Heart right ventricle (tissue), 16 donors: ENCODE data around the gene PPFIBP1. TPM values are rescaled to one million over a fixed set of nuclear protein-coding genes. Genes with fewer than 3 reads are reported as not detected.

Experiments used
- ATAC-seq, 8 donors: fragments of 200-7000 bp; cut with Tn5 transposase; one replicate each; pipeline ENCODE4 v1.9.1; 2020; ENCODE audit warnings: mild to moderate bottlenecking in 8 of 8, moderate library complexity in 8 of 8, moderate number of reproducible peaks in 1 of 8
- DNase-seq, 2 donors: peaks; one replicate each; pipeline ENCODE4 v3.0.0-alpha.2; 2020
- H3K27ac ChIP-seq, 10 donors: fragments of 200-600 bp; sonication (generic) in 2 of 10; one replicate each; pipeline versions ENCODE4 v1.5.0 to v1.8.0; 2020 to 2022; ENCODE audit warnings: mild to moderate bottlenecking in 3 of 10
- H3K27me3 ChIP-seq, 7 donors: fragments of 200-600 bp; one replicate each; pipeline ENCODE4 v1.8.0; 2021 to 2022; ENCODE audit warnings: mild to moderate bottlenecking in 2 of 7
- H3K36me3 ChIP-seq, 9 donors: fragments of 200-600 bp; sonication (generic) in 1 of 9; one replicate each; pipeline versions ENCODE4 v1.5.0 to v1.8.0; 2020 to 2022; ENCODE audit warnings: mild to moderate bottlenecking in 2 of 9
- H3K4me1 ChIP-seq, 9 donors: fragments of 200-600 bp; sonication (generic) in 1 of 9; one replicate each; pipeline versions ENCODE4 v1.5.0 to v1.8.0; 2020 to 2022; ENCODE audit warnings: mild to moderate bottlenecking in 4 of 9
- H3K4me3 ChIP-seq, 10 donors: fragments of 200-600 bp; sonication (generic) in 2 of 10; one replicate each; pipeline versions ENCODE4 v1.5.0 to v1.8.0; 2020 to 2022; ENCODE audit warnings: mild to moderate bottlenecking in 7 of 10, moderate library complexity in 2 of 10
- H3K9me3 ChIP-seq, 11 donors: fragments of 200-600 bp in 10 of 11; sonication (generic) in 2 of 11; one replicate each; pipeline versions ENCODE4 v1.5.0 to v1.8.0; 2013 to 2022; ENCODE audit warnings: mild to moderate bottlenecking in 2 of 11, control low read depth in 1 of 11, moderate library complexity in 1 of 11
- WGBS, 2 donors: extraction: QIAGEN DNeasy Blood & Tissue Kit; methylation state at CpG; one replicate each; pipeline ENCODE4 v1.1.7; 2013; ENCODE audit warnings: inconsistent platforms in 1 of 2; 5-methylcytosine and 5-hydroxymethylcytosine counted together
- intact Hi-C, 10 donors: fragments of 100-400 bp; cut with DNase I; formaldehyde crosslinking; loops; one replicate each; pipeline versions ENCODE4 v1.11.1 to v1.14.2; 2022
- polyA plus RNA-seq, 2 donors: library from polyadenylated mRNA; stranded (reverse); fragments of 200-250 nt; gene quantifications; one replicate each; pipeline ENCODE4 v1.2.3, GENCODE V29; 2013
- total RNA-seq, 10 donors: library from RNA; stranded (reverse); fragmentation: NEBNext Ultra II Directional in 3 of 10; extraction: Animal tissue kit (Norgen Biotek cat#: 25700) in 3 of 10; gene quantifications; one replicate each; pipeline versions ENCODE4 v1.2.1 to v1.2.4, GENCODE V29; 2021 to 2023
- TF ChIP-seq, protein P1 (sequence below), 9 donors: fragments of 200-600 bp; sonication (generic) in 2 of 9; IDR thresholded peaks; one replicate each; pipeline versions ENCODE4 v1.5.0 to v1.8.0; 2021 to 2022; ENCODE audit warnings: antibody characterized with exemption in 9 of 9, mild to moderate bottlenecking in 5 of 9, moderate library complexity in 1 of 9
- donor health status: Arrhythmogenic right ventricular cardiomyopathy.
- donor health status: ischemic (EF 13 %, LVEDD 7.1; RV severe dilation, severe dysfunction).
- donor health status: healthy with polysubstance abuse.
- donor health status: DM: no; HTN: yes; CAD: no.
- donor health status: DM: no; HTN: no; CAD: no.
- donor health status: ischemic (EF 25% LVEDD 6.9; RV normal size, moderate dysfunction).
- donor health status: ischemic (EF 25% LVEDD 5.7; RV mildly dilated, moderate dysfunction).
- donor health status: healthy.
- donor health status: DM: yes; HTN: yes; CAD: no.
- donor health status: Ischemic cardiomyopathy.
- donor health status: ischemic (EF 35%, LVEDD 5.7; RV mildly dilated, moderate dysfunction).
- donor health status: nonischemic (EF 11% LVEDD 7.7; RV severe dilation, severe dysfunction).
- donor health status: DM: yes; HTN: yes; CAD: no.
- donor health status: PGD.
- donor health status: ischemic (EF 29% LVEDD 5.4; RV normal size, mild dysfunction).
- donor health status: nonischemic (EF 23%, LVEDD 6.1; RV moderate dilation, normal function).

The PPFIBP1 gene
- total and polyA plus RNA-seq, 12 donors = 22.9 to 450 (median 314) TPM

DNA sequence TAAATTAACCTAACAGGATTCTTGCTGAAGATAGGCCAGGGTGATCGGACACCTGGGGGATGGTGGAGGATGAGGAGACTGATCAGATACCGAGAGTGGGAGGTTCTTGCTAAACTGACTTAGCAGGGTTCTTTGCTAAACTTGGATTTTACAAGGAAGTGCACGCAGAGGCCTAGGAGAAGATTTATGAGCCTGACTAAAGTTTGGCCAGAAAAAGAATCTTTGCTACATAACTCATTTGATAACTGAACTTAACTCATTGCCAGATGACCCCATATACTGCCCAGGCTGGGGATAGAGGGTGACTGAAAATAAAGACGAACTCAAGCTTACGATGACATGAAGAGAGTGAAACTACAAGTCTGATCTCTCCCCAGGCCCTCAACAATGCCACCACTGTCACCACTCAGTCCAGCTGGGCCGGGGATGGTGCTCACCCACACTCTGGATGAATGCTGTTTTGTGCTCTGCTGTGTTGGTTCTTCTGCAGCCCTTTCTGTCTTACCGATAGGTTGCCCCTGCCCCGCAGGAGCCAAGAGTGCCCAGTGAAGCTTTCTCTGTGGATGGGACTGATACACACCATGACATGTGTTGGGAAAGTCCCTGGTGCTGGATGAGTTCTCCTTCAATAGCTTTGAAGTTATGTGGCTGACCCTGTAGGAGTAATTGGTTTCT, 29.0 kb downstream of the PPFIBP1 start:
- 75 to 82% methylated on average over 8 of the region's 8 CpGs for WGBS, 2 donors
- H3K27me3 ChIP-seq = no peaks in the 10 kb centered on the region
- peaks cover 35 to 100% (median 97%) of the 10 kb centered on the region in 9 donors for H3K4me1 ChIP-seq
- intact Hi-C loops = loop anchor here in 1 of 10 donors (5.0 kb wide), 1 partner anchor 34 kb away; no protein-coding TSS in a partner anchor
- TF ChIP-seq, protein P1, sequence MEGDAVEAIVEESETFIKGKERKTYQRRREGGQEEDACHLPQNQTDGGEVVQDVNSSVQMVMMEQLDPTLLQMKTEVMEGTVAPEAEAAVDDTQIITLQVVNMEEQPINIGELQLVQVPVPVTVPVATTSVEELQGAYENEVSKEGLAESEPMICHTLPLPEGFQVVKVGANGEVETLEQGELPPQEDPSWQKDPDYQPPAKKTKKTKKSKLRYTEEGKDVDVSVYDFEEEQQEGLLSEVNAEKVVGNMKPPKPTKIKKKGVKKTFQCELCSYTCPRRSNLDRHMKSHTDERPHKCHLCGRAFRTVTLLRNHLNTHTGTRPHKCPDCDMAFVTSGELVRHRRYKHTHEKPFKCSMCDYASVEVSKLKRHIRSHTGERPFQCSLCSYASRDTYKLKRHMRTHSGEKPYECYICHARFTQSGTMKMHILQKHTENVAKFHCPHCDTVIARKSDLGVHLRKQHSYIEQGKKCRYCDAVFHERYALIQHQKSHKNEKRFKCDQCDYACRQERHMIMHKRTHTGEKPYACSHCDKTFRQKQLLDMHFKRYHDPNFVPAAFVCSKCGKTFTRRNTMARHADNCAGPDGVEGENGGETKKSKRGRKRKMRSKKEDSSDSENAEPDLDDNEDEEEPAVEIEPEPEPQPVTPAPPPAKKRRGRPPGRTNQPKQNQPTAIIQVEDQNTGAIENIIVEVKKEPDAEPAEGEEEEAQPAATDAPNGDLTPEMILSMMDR (IDR thresholded peaks at IDR 0.05) = no peak
- H3K36me3 ChIP-seq = no peaks in the 10 kb centered on the region
- ATAC-seq (no peak), DNase-seq (no peak)
- H3K9me3 ChIP-seq = no peaks in the 10 kb centered on the region
- no peak overlapping the region for H3K4me3 ChIP-seq
- H3K27ac ChIP-seq = peak overlapping the region in 9 of 10 donors; percentile 26 to 96 (median 81)

DNA sequence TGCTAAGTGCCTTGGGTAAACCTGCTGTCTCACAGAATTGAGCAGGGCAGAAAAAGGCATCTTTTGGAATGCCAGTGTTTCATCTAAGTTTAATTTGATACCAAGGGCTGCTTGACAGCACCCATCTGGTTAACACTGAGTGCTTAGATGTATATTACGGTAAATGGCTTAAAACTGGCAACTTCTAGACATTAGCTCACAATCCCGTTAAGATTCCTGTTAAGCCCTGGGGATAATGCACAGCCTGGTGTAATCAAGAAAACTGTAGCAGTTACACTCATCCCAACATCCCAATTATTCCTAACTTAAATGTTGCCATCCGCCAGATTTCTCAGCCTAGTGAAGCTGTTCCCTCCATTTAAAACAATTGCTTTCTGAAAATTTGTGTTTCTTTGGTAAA, 29.9 kb downstream of the PPFIBP1 start:
- TF ChIP-seq, protein P1 (IDR thresholded peaks at IDR 0.05) = no peak
- no peak for DNase-seq
- H3K4me3 ChIP-seq = peak overlapping the region in 3 of 10 donors; percentile 13 to 31 (median 26)
- peak overlapping the region; percentile 52 to 96 (median 80) for H3K27ac ChIP-seq
- no peak for ATAC-seq
- intact Hi-C loops = loop anchor here in 2 of 10 donors (2.0 to 5.0 kb wide), 3 partner anchors 27 to 33 kb away; partner anchors contain the start of gene PPFIBP1 (in 1 of the 2)
- 58 to 61% methylated on average over 3 of the region's 3 CpGs for WGBS, 2 donors
- peaks cover 29 to 99% (median 96%) of the 10 kb centered on the region in 9 donors for H3K4me1 ChIP-seq
- no peaks in the 10 kb centered on the region for H3K27me3 ChIP-seq
- no peaks in the 10 kb centered on the region for H3K36me3 ChIP-seq
- no peaks in the 10 kb centered on the region for H3K9me3 ChIP-seq

DNA sequence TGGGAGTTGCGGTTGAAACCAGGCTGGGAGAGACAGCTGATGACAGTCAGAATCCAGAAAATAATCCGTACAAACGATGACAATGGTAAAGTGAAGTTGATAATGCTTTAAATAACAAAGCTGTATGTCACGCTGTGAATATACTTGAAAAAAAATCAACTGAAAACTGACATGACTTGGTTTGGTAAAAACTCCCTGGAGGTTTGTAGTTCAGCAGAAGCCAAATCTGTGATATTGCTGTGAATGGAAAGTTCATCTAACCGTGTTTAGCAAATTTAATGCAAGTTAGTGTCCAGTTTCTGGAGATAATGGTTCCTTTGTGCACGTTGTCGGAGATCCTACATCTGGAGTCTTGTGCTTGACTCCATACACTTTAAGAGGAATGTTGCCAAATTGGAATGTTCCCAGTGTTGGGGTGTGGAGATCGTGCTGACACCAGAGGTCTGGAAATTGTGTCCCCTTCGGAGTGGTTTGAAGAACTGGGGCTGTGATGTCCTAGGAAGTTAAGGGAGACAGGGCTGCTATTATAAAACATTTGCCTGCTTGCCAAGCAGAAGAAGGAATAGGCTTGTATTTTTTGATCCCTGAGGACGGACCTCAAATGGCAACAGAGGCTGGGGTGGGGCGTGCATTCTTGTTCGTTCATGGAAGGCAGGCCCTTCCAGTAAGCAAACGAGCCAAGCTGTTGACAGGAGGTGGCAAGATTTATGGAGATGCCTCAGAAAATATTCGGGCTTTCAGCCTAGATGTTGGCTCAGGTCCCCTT, 30.6 kb downstream of the PPFIBP1 start:
- DNase-seq (peak; percentile 71 to 73), ATAC-seq (peak; percentile 50 to 81 (median 67))
- TF ChIP-seq, protein P1 (IDR thresholded peaks at IDR 0.05) = no peak
- WGBS, 2 donors = 8 to 13% methylated on average over 14 of the region's 14 CpGs
- H3K4me1 ChIP-seq = peaks cover 23 to 99% (median 92%) of the 10 kb centered on the region in 9 donors
- H3K4me3 ChIP-seq = peak overlapping the region in 8 of 10 donors; percentile 11 to 31 (median 22)
- H3K27me3 ChIP-seq = no peaks in the 10 kb centered on the region
- intact Hi-C loops = loop anchor here in 2 of 10 donors (2.0 to 5.0 kb wide), 3 partner anchors 28 to 33 kb away; partner anchors contain the start of gene PPFIBP1 (in 1 of the 2)
- no peaks in the 10 kb centered on the region for H3K9me3 ChIP-seq
- peak overlapping the region; percentile 52 to 96 (median 80) for H3K27ac ChIP-seq
- H3K36me3 ChIP-seq = no peaks in the 10 kb centered on the region

GRCh38 chr12:27555361-27555760, 31.4 kb downstream of the PPFIBP1 start:
- WGBS, 2 donors = 31 to 45% methylated on average over 5 of the region's 5 CpGs
- H3K27me3 ChIP-seq = no peaks in the 10 kb centered on the region
- ATAC-seq (no peak), DNase-seq (no peak)
- intact Hi-C loops = loop anchor here in 2 of 10 donors (2.0 kb wide), 2 partner anchors 29 to 31 kb away; partner anchors contain the start of gene PPFIBP1 (in 1 of the 2)
- peak overlapping the region in 8 of 10 donors; percentile 11 to 31 (median 22) for H3K4me3 ChIP-seq
- H3K4me1 ChIP-seq = peaks cover 17 to 99% (median 91%) of the 10 kb centered on the region in 9 donors
- H3K9me3 ChIP-seq = no peaks in the 10 kb centered on the region
- TF ChIP-seq, protein P1 (IDR thresholded peaks at IDR 0.05) = no peak
- no peaks in the 10 kb centered on the region for H3K36me3 ChIP-seq
- H3K27ac ChIP-seq = peak overlapping the region; percentile 52 to 96 (median 80)
